ENCODE results near the gene OR4D9.

Gene OR4D9

GRCh38 chr11:59550842-59551658, 39.7 kb downstream of the OR4D9 start:
- FAIRE-seq = peak; percentile 61

GRCh38 chr11:59551659-59552521, 40.6 kb downstream of the OR4D9 start:
- FAIRE-seq = peak; percentile 29

- FAIRE-seq = no peak
These were observed 41.5 kb downstream of the OR4D9 start for GRCh38 chr11:59552844-59553243.

GRCh38 chr11:59553323-59553722, 42.0 kb downstream of the OR4D9 start:
- FAIRE-seq = no peak

GRCh38 chr11:59555601-59556114, 44.3 kb downstream of the OR4D9 start:
- FAIRE-seq = no peak

- FAIRE-seq = peak; percentile 53
These were observed 45.0 kb downstream of the OR4D9 start for GRCh38 chr11:59556115-59556916.

GRCh38 chr11:59556917-59557348, 45.6 kb downstream of the OR4D9 start:
- FAIRE-seq = no peak

- FAIRE-seq = no peak
These were observed 46.9 kb downstream of the OR4D9 start for GRCh38 chr11:59558270-59558643.

GRCh38 chr11:59559886-59560285, 48.5 kb downstream of the OR4D9 start:
- FAIRE-seq = no peak

GRCh38 chr11:59560290-59560701, 49.0 kb downstream of the OR4D9 start:
- no peak for FAIRE-seq

GRCh38 chr11:59560702-59561473, 49.5 kb downstream of the OR4D9 start:
- FAIRE-seq = no peak

- FAIRE-seq = no peak
These were observed 51.0 kb downstream of the OR4D9 start for GRCh38 chr11:59562292-59562691.
